HT-29 (cell line): ENCODE data around the gene ADAMTSL3. TPM values are rescaled to one million over a fixed set of nuclear protein-coding genes. Genes with fewer than 3 reads are reported as not detected.
"Not testable (repeated sequence)": the region's sequence is repeated elsewhere in the genome, so short reads cannot be mapped to it uniquely, and the experiment has no call there.

ENCODE experiments used
- DNase-seq: peaks from one replicate; pipeline ENCODE4 v3.0.0-alpha.2; 2015; ENCODE audit warnings: low spot score
- small RNA-seq: library from RNA; depleted of rRNA; stranded (forward); fragments of <200 nt; gene quantifications from one replicate; pipeline ENCODE3, GENCODE V24; 2014
- total RNA-seq: library from RNA; depleted of rRNA; stranded (reverse); fragments of >200 nt; shearing (Covaris generic); gene quantifications from 2 replicates; pipeline ENCODE4 v1.2.3, GENCODE V29; 2014; rRNA removed

The ADAMTSL3 gene
- total RNA-seq, 1 experiment from 2014 or later, result not detected

GRCh38 chr15:84081391-84082168 lies 427.7 kb downstream of the ADAMTSL3 start:
- DNase-seq, result no peak

DNA sequence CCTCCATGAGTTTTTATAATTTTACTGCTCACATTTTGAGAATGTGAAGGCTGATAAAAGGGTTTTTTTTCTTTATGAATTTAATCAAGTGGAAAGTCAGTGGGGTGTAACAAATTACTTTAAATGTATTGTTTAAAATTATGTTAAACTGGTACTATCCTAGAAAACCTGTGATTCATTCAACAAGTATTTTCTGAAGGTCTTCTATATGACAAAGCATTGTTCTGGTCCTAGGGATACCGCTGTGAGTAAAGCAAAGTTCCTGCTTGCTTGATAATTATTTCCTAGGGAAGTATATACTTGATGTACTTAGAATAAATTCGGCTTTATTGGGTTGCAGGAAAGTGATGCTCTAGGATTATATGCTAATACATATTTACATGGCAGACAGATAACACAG lies 428.8 kb downstream of the ADAMTSL3 start:
- DNase-seq, result no peak

- not testable (repeated sequence) for DNase-seq
Observed at GRCh38 chr15:84086071-84086470, 432.1 kb downstream of the ADAMTSL3 start.

Small RNA genes within 50 kb of the gene (small RNA-seq; reads per million reads assigned to genes)
- gene RNU6-1339P, result not detected
- gene RNU6-401P, result not detected

Other genes with a start within 250 kb of the ADAMTSL3 start
- not detected in 2 replicates for gene SH3GL3, start 206.8 kb upstream of the ADAMTSL3 start, total RNA-seq